Heart left ventricle (tissue), 16 donors: ENCODE results near the gene MALRD1. TPM values are rescaled to one million over a fixed set of nuclear protein-coding genes. Genes with fewer than 3 reads are reported as not detected.

Source experiments
- ATAC-seq, 4 donors: fragments of 200-7000 bp; cut with Tn5 transposase; one replicate each; pipeline ENCODE4 v1.9.1; 2020 to 2022; ENCODE audit warnings: moderate library complexity in 4 of 4, mild to moderate bottlenecking in 3 of 4, moderate number of reproducible peaks in 1 of 4
- DNase-seq, 5 donors: peaks; one replicate each; pipeline ENCODE4 v3.0.0-alpha.2; 2020
- H3K27ac ChIP-seq, 12 donors: fragments of 200-600 bp; sonication (generic) in 4 of 12; one replicate each; pipeline versions ENCODE4 v1.5.0 to v1.8.0; 2016 to 2022; ENCODE audit warnings: mild to moderate bottlenecking in 2 of 12
- H3K27me3 ChIP-seq, 9 donors: fragments of 200-600 bp; sonication (generic) in 2 of 9; one replicate each; pipeline versions ENCODE4 v1.5.1 to v1.8.0; 2016 to 2022; ENCODE audit warnings: mild to moderate bottlenecking in 3 of 9
- H3K36me3 ChIP-seq, 9 donors: fragments of 200-600 bp; sonication (generic) in 2 of 9; one replicate each; pipeline versions ENCODE4 v1.5.0 to v1.8.0; 2018 to 2022; ENCODE audit warnings: mild to moderate bottlenecking in 2 of 9
- H3K4me1 ChIP-seq, 12 donors: fragments of 200-600 bp; sonication (generic) in 4 of 12; one replicate each; pipeline versions ENCODE4 v1.5.0 to v1.8.0; 2016 to 2022; ENCODE audit warnings: mild to moderate bottlenecking in 3 of 12
- H3K4me3 ChIP-seq, 12 donors: fragments of 200-600 bp; sonication (generic) in 4 of 12; one replicate each; pipeline versions ENCODE4 v1.5.0 to v1.8.0; 2017 to 2022; ENCODE audit warnings: mild to moderate bottlenecking in 9 of 12, moderate library complexity in 4 of 12
- H3K9me3 ChIP-seq, 12 donors: fragments of 200-600 bp; sonication (generic) in 4 of 12; one replicate each; pipeline versions ENCODE4 v1.5.0 to v1.8.0; 2016 to 2022; ENCODE audit warnings: mild to moderate bottlenecking in 1 of 12
- POLR2A ChIP-seq, 2 donors: fragments of 450-650 bp; IDR thresholded peaks; one replicate each; pipeline ENCODE4 v1.6.1; 2017; ENCODE audit warnings: antibody characterized with exemption in 2 of 2, mild to moderate bottlenecking in 2 of 2, moderate library complexity in 2 of 2
- WGBS, 4 donors: extraction: QIAGEN DNeasy Blood & Tissue Kit in 2 of 4; methylation state at CpG; one replicate each; pipeline versions ENCODE4 v1.1.5 to v1.1.7; 2013 to 2018; 5-methylcytosine and 5-hydroxymethylcytosine counted together
- intact Hi-C, 10 donors: fragments of 100-400 bp; cut with DNase I; formaldehyde crosslinking; loops; one replicate each; pipeline versions ENCODE4 v1.11.1 to v1.14.2; 2022
- polyA plus RNA-seq, 2 donors: library from polyadenylated mRNA; stranded (reverse); fragments of 200-250 nt; gene quantifications; one replicate each; pipeline ENCODE4 v1.2.3, GENCODE V29; 2013
- total RNA-seq, 9 donors: library from RNA; depleted of rRNA in 2 of 9; stranded (reverse); fragments of >200 nt in 2 of 9; fragmentation: NEBNext Ultra II Directional in 3 of 9; extraction: Animal tissue kit (Norgen Biotek cat#: 25700) in 3 of 9; gene quantifications; one replicate each; pipeline versions ENCODE4 v1.1.0 to v1.2.4, GENCODE V29; 2016 to 2023
- TF ChIP-seq, protein P1 (sequence below), 12 donors: fragments of 200-600 bp; sonication (generic) in 4 of 12; IDR thresholded peaks; one replicate each; pipeline versions ENCODE4 v1.5.0 to v1.8.0; 2018 to 2022; ENCODE audit warnings: antibody characterized with exemption in 12 of 12, mild to moderate bottlenecking in 5 of 12
- donor health status: ischemic (EF 13 %, LVEDD 7.1; RV severe dilation, severe dysfunction).
- donor health status: healthy with polysubstance abuse.
- donor health status: DM: no; HTN: yes; CAD: no.
- donor health status: DM: no; HTN: no; CAD: no.
- donor health status: ischemic (EF 25% LVEDD 6.9; RV normal size, moderate dysfunction).
- donor health status: ischemic (EF 25% LVEDD 5.7; RV mildly dilated, moderate dysfunction).
- donor health status: healthy.
- donor health status: DM: yes; HTN: yes; CAD: no.
- donor health status: ischemic (EF 35%, LVEDD 5.7; RV mildly dilated, moderate dysfunction).
- donor health status: nonischemic (EF 11% LVEDD 7.7; RV severe dilation, severe dysfunction).
- donor health status: DM: yes; HTN: yes; CAD: no.
- donor health status: PGD.
- donor health status: ischemic (EF 29% LVEDD 5.4; RV normal size, mild dysfunction).
- donor health status: nonischemic (EF 23%, LVEDD 6.1; RV moderate dilation, normal function).

The MALRD1 gene
- total and polyA plus RNA-seq, 11 donors: 0.12 to 1.1 (median 0.37) TPM; not detected in 1

DNA sequence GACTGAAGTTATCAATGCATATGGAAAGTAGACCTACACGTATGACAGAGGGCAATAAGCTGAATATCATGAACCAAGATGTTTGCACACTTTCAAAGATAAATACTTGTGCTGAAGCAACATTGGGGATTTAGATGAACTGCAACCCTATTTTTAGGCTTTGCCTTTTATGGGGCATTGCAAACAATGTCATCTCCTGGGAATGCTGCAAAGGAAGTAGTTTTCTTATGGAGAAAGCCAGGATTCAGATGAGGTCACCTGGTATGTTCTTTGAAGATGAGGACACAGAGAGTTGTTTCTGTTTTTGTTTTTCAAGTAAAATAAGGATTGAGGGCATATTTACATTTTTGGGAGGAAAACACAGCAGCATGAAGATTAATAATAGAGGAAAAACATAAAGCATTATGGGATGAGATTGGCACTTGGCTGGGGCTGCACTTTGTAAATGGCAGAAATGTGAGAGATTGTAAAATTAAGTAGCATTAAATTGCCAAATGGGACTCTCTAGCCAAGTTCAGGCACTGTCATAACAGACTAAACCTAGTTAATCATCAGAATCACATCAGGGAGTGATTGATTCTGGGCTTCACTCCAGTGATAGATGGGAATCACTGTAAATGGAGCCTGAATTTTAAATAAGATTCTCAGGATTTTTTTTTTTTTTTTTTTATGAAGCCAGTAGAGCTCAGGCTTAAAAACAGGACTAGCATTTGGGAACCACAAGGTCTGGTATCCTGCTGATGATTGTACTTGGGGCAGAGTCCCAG lies 63.1 kb downstream of the MALRD1 start:
- TF ChIP-seq, protein P1, sequence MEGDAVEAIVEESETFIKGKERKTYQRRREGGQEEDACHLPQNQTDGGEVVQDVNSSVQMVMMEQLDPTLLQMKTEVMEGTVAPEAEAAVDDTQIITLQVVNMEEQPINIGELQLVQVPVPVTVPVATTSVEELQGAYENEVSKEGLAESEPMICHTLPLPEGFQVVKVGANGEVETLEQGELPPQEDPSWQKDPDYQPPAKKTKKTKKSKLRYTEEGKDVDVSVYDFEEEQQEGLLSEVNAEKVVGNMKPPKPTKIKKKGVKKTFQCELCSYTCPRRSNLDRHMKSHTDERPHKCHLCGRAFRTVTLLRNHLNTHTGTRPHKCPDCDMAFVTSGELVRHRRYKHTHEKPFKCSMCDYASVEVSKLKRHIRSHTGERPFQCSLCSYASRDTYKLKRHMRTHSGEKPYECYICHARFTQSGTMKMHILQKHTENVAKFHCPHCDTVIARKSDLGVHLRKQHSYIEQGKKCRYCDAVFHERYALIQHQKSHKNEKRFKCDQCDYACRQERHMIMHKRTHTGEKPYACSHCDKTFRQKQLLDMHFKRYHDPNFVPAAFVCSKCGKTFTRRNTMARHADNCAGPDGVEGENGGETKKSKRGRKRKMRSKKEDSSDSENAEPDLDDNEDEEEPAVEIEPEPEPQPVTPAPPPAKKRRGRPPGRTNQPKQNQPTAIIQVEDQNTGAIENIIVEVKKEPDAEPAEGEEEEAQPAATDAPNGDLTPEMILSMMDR (IDR thresholded peaks at IDR 0.05): no peak
- WGBS, 4 donors: 62 to 70% (median 67%) methylated on average over 1 of the region's 1 CpG
- Histone ChIP-seq H3K4me1 (no peaks in the 10 kb centered on the region), H3K27me3 (no peaks in the 10 kb centered on the region), H3K9me3 (peaks cover 0 to 22% (median 13%) of the 10 kb centered on the region in 12 donors), H3K36me3 (no peaks in the 10 kb centered on the region), H3K27ac (no peak overlapping the region), H3K4me3 (no peak overlapping the region)
- DNase-seq (no peak), ATAC-seq (no peak)
- intact Hi-C loops: no loop called here

DNA sequence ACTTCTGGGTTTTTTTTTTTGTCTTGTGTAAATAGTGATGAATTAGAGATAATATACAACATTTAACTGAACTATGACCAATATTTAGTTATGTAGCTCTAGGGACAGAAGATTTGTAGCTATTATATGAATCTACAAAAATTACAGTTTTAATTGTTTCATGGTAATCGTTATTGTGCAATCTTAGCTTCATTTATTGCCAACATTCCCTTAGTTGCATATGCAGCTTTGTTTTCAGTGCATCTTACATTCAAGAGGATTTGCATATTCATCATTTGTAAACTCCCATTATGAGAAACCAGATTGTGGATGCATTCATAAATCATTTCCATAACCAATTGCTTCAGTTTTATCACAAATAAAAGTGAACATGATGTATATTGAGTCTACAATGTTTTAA lies 68.8 kb downstream of the MALRD1 start:
- no peaks in the 10 kb centered on the region for H3K4me1 ChIP-seq
- H3K27ac ChIP-seq: no peak overlapping the region
- H3K9me3 ChIP-seq: peaks cover 0 to 1% (median 0%) of the 10 kb centered on the region in 12 donors
- no peaks in the 10 kb centered on the region for H3K36me3 ChIP-seq
- H3K4me3 ChIP-seq: no peak overlapping the region
- DNase-seq (no peak), ATAC-seq (no peak)
- intact Hi-C loops: no loop called here
- 90 to 94% (median 91%) methylated on average over 1 of the region's 1 CpG for WGBS, 4 donors
- H3K27me3 ChIP-seq: no peaks in the 10 kb centered on the region
- no peak for TF ChIP-seq POLR2A (IDR thresholded peaks at IDR 0.05)
- TF ChIP-seq, protein P1 (IDR thresholded peaks at IDR 0.05): no peak

DNA sequence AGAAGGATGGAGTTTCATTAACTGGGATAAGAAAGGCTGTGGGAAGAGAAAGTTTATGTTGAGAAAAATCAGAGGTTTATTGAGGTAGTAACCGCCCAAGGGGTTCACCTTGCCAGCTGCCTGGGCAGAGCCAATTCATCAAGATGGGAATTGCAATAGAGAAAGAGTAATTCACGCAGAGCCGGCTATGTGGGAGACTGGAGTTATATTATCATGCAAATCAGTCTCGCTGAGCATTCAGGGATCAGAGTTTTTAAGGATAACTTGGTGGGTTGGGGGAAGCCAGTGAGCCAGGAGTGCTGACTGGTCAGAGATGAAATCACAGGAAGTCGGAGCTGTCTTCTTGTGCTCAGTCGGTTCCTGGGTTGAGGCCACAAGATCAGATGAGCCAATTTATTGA lies 70.6 kb downstream of the MALRD1 start:
- no peak overlapping the region for H3K27ac ChIP-seq
- no peaks in the 10 kb centered on the region for H3K9me3 ChIP-seq
- TF ChIP-seq, protein P1 (IDR thresholded peaks at IDR 0.05): no peak
- TF ChIP-seq POLR2A (IDR thresholded peaks at IDR 0.05): no peak
- H3K4me3 ChIP-seq: no peak overlapping the region
- intact Hi-C loops: no loop called here
- DNase-seq (no peak), ATAC-seq (no peak)
- H3K36me3 ChIP-seq: no peaks in the 10 kb centered on the region
- H3K4me1 ChIP-seq: no peaks in the 10 kb centered on the region
- WGBS, 4 donors: 56 to 63% (median 58%) methylated on average over 6 of the region's 6 CpGs
- H3K27me3 ChIP-seq: no peaks in the 10 kb centered on the region

DNA sequence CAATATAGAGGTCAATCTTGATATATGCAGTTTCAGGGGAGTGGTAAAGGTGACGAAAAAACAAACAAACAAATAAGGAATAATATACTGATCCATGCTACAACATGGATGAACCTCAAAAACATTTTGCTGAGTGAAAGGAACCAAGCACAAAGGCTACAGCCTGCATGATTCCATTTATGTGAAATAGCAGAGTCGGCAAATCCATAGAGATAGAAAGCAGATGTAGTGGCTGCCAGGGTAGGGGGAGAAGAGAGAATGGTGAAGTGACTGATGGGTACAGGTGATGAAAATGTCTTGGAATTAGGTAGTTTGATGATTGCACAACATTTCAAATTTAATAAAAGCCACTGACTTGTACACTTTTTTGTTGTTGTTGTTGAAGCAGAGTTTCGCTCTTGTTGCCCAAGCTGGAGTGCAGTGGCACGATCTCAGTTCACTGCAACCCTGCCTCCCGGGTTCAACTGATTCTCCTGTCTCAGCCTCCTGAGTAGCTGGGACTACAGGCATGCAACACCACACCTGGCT lies 71.8 kb downstream of the MALRD1 start:
- H3K9me3 ChIP-seq: no peaks in the 10 kb centered on the region
- WGBS, 4 donors: 88 to 93% (median 92%) methylated on average over 5 of the region's 5 CpGs
- intact Hi-C loops: no loop called here

More for the DNA sequence above, 71.8 kb downstream of the MALRD1 start:
- H3K4me1 ChIP-seq: no peaks in the 10 kb centered on the region
- no peaks in the 10 kb centered on the region for H3K36me3 ChIP-seq
- no peak overlapping the region for H3K27ac ChIP-seq
- TF ChIP-seq, protein P1 (IDR thresholded peaks at IDR 0.05): no peak
- TF ChIP-seq POLR2A (IDR thresholded peaks at IDR 0.05): no peak
- DNase-seq: no peak
- ATAC-seq: no peak
- no peak overlapping the region for H3K4me3 ChIP-seq
- no peaks in the 10 kb centered on the region for H3K27me3 ChIP-seq
